NT2/D1 (cell line): ENCODE measurements around the gene ALPI.
"Not testable (repeated sequence)": the region's sequence is repeated elsewhere in the genome, so short reads cannot be mapped to it uniquely, and the experiment has no call there.

ENCODE experiments used
- DNase-seq: peaks from one replicate; pipeline ENCODE4 v3.0.0-alpha.2; 2011; ENCODE audit warnings: low read depth, low spot score
- H3K27me3 ChIP-seq: 2 replicates; pipeline ENCODE4 v1.6.0; 2011; ENCODE audit warnings: mild to moderate bottlenecking; ENCODE audit not compliant: insufficient read length, insufficient read depth
- H3K36me3 ChIP-seq: 2 replicates; pipeline ENCODE4 v1.6.1; 2011; ENCODE audit warnings: mild to moderate bottlenecking, low read length, mixed read lengths; ENCODE audit not compliant: insufficient read depth, insufficient read length
- H3K4me1 ChIP-seq: 2 replicates; pipeline ENCODE4 v1.5.1; 2011; ENCODE audit not compliant: insufficient read depth, insufficient read length
- H3K4me3 ChIP-seq: 2 replicates; pipeline ENCODE4 v1.5.1; 2011; ENCODE audit warnings: low read depth; ENCODE audit not compliant: insufficient read length
- H3K9ac ChIP-seq: 2 replicates; pipeline ENCODE4 v1.6.0; 2011; ENCODE audit warnings: low read depth; ENCODE audit not compliant: insufficient read length
- H3K9me3 ChIP-seq: 2 replicates; pipeline ENCODE4 v1.5.1; 2011; ENCODE audit warnings: mild to moderate bottlenecking, low read length; ENCODE audit not compliant: insufficient read depth
- SUZ12 ChIP-seq: IDR thresholded peaks from 2 replicates; pipeline ENCODE4 v1.6.1; 2011; ENCODE audit not compliant: insufficient read length, insufficient read depth; ENCODE audit errors: extremely low read depth
- YY1 ChIP-seq: IDR thresholded peaks from 2 replicates; pipeline ENCODE4 v1.6.1; 2011; ENCODE audit not compliant: insufficient read length, insufficient read depth
- ZNF274 ChIP-seq: IDR thresholded peaks from 2 replicates; pipeline ENCODE4 v1.6.1; 2011; ENCODE audit warnings: mild to moderate bottlenecking, low read depth, low read length

ALPI gene

GRCh38 chr2:232455426-232456255, at the start of gene ALPI:
TSS of gene ALPI (plus strand) at chr2:232456153. CDS start at chr2:232456200, 47 bp downstream.
- no peak for DNase-seq
- Histone ChIP-seq H3K36me3 (no peaks in the 10 kb centered on the region), H3K4me3 (no peak within 1 kb of the TSS), H3K9me3 (no peaks in the 10 kb centered on the region), H3K27me3 (no peaks in the 10 kb centered on the region), H3K4me1 (peaks cover 5% of the 10 kb centered on the region), H3K9ac (no peak within 1 kb of the TSS)
- TF ChIP-seq ZNF274 (no peak), SUZ12 (no peak), YY1 (no peak)

GRCh38 chr2:232406556-232407310, 49.2 kb upstream of the ALPI start, which contains the start of gene ALPG:
TSS of gene ALPG (plus strand) at chr2:232406844. CDS start at chr2:232406895, 51 bp downstream.
- no peak within 1 kb of the TSS for H3K9ac ChIP-seq
- H3K4me1 ChIP-seq = peaks cover 13% of the 10 kb centered on the region
- no peak for DNase-seq
- peaks cover 3% of the 10 kb centered on the region for H3K36me3 ChIP-seq
- H3K27me3 ChIP-seq = no peaks in the 10 kb centered on the region
- H3K4me3 ChIP-seq = no peak within 1 kb of the TSS
- no peaks in the 10 kb centered on the region for H3K9me3 ChIP-seq
- TF ChIP-seq ZNF274 (no peak), SUZ12 (no peak), YY1 (no peak)

- not testable (repeated sequence) for H3K9me3 ChIP-seq, DNase-seq, H3K9ac ChIP-seq, H3K4me3 ChIP-seq, H3K27me3 ChIP-seq, H3K36me3 ChIP-seq
- peaks cover 13% of the 10 kb centered on the region for H3K4me1 ChIP-seq
These were observed 48.4 kb upstream of the ALPI start for GRCh38 chr2:232407428-232408150.

GRCh38 chr2:232408269-232408668, 47.7 kb upstream of the ALPI start:
- H3K9ac ChIP-seq, DNase-seq, H3K9me3 ChIP-seq, H3K4me3 ChIP-seq, H3K36me3 ChIP-seq, H3K27me3 ChIP-seq: not testable (repeated sequence)
- H3K4me1 ChIP-seq = peaks cover 13% of the 10 kb centered on the region

GRCh38 chr2:232409617-232410016, 46.3 kb upstream of the ALPI start:
- DNase-seq, H3K4me3 ChIP-seq, H3K36me3 ChIP-seq, H3K9me3 ChIP-seq, H3K9ac ChIP-seq, H3K27me3 ChIP-seq: not testable (repeated sequence)
- peaks cover 13% of the 10 kb centered on the region for H3K4me1 ChIP-seq

GRCh38 chr2:232410238-232410900, 45.6 kb upstream of the ALPI start:
- H3K9ac ChIP-seq = peak overlapping the region; percentile 6
- TF ChIP-seq YY1 = no peak
- no peak for TF ChIP-seq SUZ12
- no peak for TF ChIP-seq ZNF274
- H3K4me1 ChIP-seq = peaks cover 14% of the 10 kb centered on the region
- H3K9me3 ChIP-seq = no peaks in the 10 kb centered on the region
- no peak overlapping the region for H3K4me3 ChIP-seq
- peaks cover 2% of the 10 kb centered on the region for H3K36me3 ChIP-seq
- H3K27me3 ChIP-seq = no peaks in the 10 kb centered on the region
- DNase-seq = no peak

- Histone ChIP-seq H3K9ac (no peak overlapping the region), H3K4me3 (no peak overlapping the region), H3K27me3 (no peaks in the 10 kb centered on the region), H3K4me1 (peaks cover 14% of the 10 kb centered on the region), H3K9me3 (no peaks in the 10 kb centered on the region), H3K36me3 (peaks cover 9% of the 10 kb centered on the region)
- TF ChIP-seq YY1 (no peak), ZNF274 (no peak), SUZ12 (no peak)
- no peak for DNase-seq
These were observed 43.9 kb upstream of the ALPI start for GRCh38 chr2:232411901-232412629.
